Measurements from ENCODE around the gene EPHX1. TPM values are rescaled to one million over a fixed set of nuclear protein-coding genes. Genes with fewer than 3 reads are reported as not detected.

Gene EPHX1
- total and polyA plus RNA-seq, 2 of the 8 experiments (the other 6 are each of a cell fraction or from before 2014, with no cell fraction given): 45.3 to 79.1 TPM

DNA sequence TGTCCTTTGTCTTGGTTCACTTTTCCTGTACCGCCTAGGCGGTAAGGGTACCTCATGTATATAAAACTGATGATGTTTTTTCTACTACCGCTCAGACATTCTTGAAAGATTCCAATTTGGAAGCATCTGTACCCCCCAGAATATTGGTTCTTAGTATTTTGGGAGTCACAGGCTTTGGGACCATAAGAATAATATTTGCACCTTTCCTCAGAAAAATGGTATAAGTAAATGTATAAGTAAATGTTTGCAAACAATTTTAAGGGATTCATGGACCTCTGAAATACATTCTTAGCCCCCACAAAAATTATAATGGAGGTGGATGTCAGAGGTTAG, 31.6 kb upstream of the EPHX1 start:
- Histone ChIP-seq H3K79me2 (ENCODE audit: control insufficient read depth in 1 of 2, insufficient read depth in 2 of 2, low read length in 2 of 2) (peaks cover 30 to 54% of the 10 kb centered on the region in 2 experiments), H2BK20ac (ENCODE audit: low read length) (no peak overlapping the region), H4K8ac (ENCODE audit: extremely low read depth, insufficient read depth, low read length) (peak overlapping the region; percentile 100; the same call in 1 of the 2 replicates), H4K20me1 (replicated peaks in 1 of 2; ENCODE audit: control insufficient read depth in 1 of 2, insufficient read depth in 2 of 2, low read length in 2 of 2) (peaks cover 1 to 9% of the 10 kb centered on the region in 2 experiments), H3K23ac (ENCODE audit: insufficient read length) (no peak overlapping the region), H2BK120ac (replicated peaks; ENCODE audit: low read depth, low read length) (no peak overlapping the region), H2BK12ac (ENCODE audit: low read depth, low read length) (no peak overlapping the region; the same call in 1 of the 2 replicates), H3K23me2 (ENCODE audit: low read depth, low read length) (peaks cover 4% of the 10 kb centered on the region), H2BK15ac (ENCODE audit: low read length) (no peak overlapping the region), H3K27me3 (replicated peaks in 1 of 4; ENCODE audit: control insufficient read depth in 3 of 4, extremely low read depth in 1 of 4, insufficient read depth in 3 of 4, low read length in 3 of 4) (no peaks in the 10 kb centered on the region), H3K27ac (ENCODE audit: low read depth, low read length) (peak overlapping the region; percentile 99), H3K14ac (ENCODE audit: insufficient read length) (no peak overlapping the region), H2BK5ac (ENCODE audit: low read depth, low read length) (peak overlapping the region; percentile 100; the same call in 1 of the 2 replicates), H3K18ac (ENCODE audit: extremely low read depth, low read length) (peak overlapping the region; percentile 98), H3K4me2 (ENCODE audit: insufficient read depth in 1 of 2, low read depth in 2 of 2, low read length in 2 of 2) (peak overlapping the region; percentile 78 to 79), H3K56ac (replicated peaks; ENCODE audit: insufficient read length, low read depth, low read length) (peak overlapping the region; percentile 98), H2AK5ac (ENCODE audit: low read depth, low read length) (no peak overlapping the region; the same call in 1 of the 2 replicates), H3K4ac (replicated peaks; ENCODE audit: insufficient read length, low read depth, low read length) (no peak overlapping the region), H2AFZ (ENCODE audit: low read length) (no peak overlapping the region), H3K9me3 (ENCODE audit: insufficient read depth in 2 of 2, low read depth in 1 of 2, low read length in 1 of 2) (no peaks in the 10 kb centered on the region), H3K9ac (replicated peaks in 1 of 4; ENCODE audit: extremely low read depth in 1 of 4, low read depth in 3 of 4, low read length in 3 of 4) (peak overlapping the region; percentile 96 to 100 (median 100)), H3K4me1 (replicated peaks in 1 of 4; ENCODE audit: control insufficient read depth in 3 of 4, insufficient read depth in 4 of 4, low read length in 3 of 4) (peaks cover 0 to 5% (median 3%) of the 10 kb centered on the region in 4 experiments; a peak in 5 of 7 replicates), H4K5ac (ENCODE audit: insufficient read length, low read depth, low read length) (peak overlapping the region; percentile 85), H4K91ac (replicated peaks; ENCODE audit: insufficient read length, low read length) (no peak overlapping the region), H3K79me1 (ENCODE audit: low read depth, low read length) (no peaks in the 10 kb centered on the region), H3K36me3 (ENCODE audit: control insufficient read depth in 2 of 4, insufficient read depth in 4 of 4, low read length in 3 of 4) (peaks cover 0 to 14% (median 4%) of the 10 kb centered on the region in 4 experiments; a peak in 5 of 8 replicates), H3K4me3 (ENCODE audit: extremely low read depth in 1 of 4, insufficient read depth in 2 of 4, low read depth in 3 of 4, low read length in 4 of 4) (peak overlapping the region; percentile 92 to 99 (median 96))
- DNase-seq (ENCODE audit: low read depth in 1 of 2, low spot score in 2 of 2) (no peak), FAIRE-seq (no peak)
- 0 out of 4 replicates have a peak, but pooled peaks of 1 of the 2 experiments have one; percentile 59 for TF ChIP-seq SIN3A (conservative IDR thresholded peaks at IDR 0.05 in 1 of 2, IDR thresholded peaks at IDR 0.05 in 1 of 2; ENCODE audit: low read depth in 1 of 2, low read length in 2 of 2)
- TF ChIP-seq SP1 (IDR thresholded peaks at IDR 0.05; ENCODE audit: low read depth, low read length): no peak
- TF ChIP-seq CREB1 (IDR thresholded peaks at IDR 0.05): 0 out of 2 replicates have a peak, but pooled peaks have one; percentile 3
- 0% methylated on average over 3 of the region's 3 CpGs; no CpG with 5 or more reads in 1 of the 2 experiments for WGBS, 2 experiments (ENCODE audit: extremely low coverage in 1 of 2, insufficient coverage in 1 of 2, insufficient read length in 1 of 2, insufficient replicate concordance in 2 of 2, low coverage in 1 of 2, low lambda C conversion rate in 2 of 2, missing lambda C conversion rate in 1 of 2)
- POLR2A ChIA-PET (ENCODE audit: partially characterized antibody): interaction anchor here (0.6 to 10.3 kb wide), 47 partner anchors 8 to 303 kb away, joined by 3 to 166 read pairs (median 5); partner anchors contain the start of genes ENAH, EPHX1, PYCR2 and SDE2
- CTCF ChIA-PET (ENCODE audit: partially characterized antibody): interaction anchor here (1.1 to 6.1 kb wide), 27 partner anchors 9 to 305 kb away, joined by 3 to 50 read pairs (median 5); partner anchors contain the start of genes ENAH, EPHX1 and LEFTY2
